ENCODE results near the gene CYP1B1.

DNA sequence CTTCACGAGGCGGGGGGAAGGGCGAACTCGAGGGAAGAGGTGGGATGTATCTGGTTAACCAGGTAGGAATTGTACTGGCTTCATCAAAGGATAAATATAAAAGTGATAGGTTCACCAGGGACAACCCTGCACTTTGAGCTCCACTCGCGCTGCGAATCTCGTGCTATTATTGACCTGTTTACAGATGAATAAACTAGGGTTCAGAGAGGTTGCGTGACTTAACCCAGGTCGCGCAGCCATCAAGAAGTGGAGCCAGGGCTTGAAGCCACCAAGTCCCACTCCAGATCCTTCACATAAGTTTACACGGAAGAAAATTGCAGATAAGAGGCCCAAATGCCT is 1.4 kb upstream of the CYP1B1 start:
- TF ChIP-seq, protein P1, sequence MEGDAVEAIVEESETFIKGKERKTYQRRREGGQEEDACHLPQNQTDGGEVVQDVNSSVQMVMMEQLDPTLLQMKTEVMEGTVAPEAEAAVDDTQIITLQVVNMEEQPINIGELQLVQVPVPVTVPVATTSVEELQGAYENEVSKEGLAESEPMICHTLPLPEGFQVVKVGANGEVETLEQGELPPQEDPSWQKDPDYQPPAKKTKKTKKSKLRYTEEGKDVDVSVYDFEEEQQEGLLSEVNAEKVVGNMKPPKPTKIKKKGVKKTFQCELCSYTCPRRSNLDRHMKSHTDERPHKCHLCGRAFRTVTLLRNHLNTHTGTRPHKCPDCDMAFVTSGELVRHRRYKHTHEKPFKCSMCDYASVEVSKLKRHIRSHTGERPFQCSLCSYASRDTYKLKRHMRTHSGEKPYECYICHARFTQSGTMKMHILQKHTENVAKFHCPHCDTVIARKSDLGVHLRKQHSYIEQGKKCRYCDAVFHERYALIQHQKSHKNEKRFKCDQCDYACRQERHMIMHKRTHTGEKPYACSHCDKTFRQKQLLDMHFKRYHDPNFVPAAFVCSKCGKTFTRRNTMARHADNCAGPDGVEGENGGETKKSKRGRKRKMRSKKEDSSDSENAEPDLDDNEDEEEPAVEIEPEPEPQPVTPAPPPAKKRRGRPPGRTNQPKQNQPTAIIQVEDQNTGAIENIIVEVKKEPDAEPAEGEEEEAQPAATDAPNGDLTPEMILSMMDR (conservative IDR thresholded peaks at IDR 0.05; ENCODE audit: low read depth, low read length) = no peak
- no peak for TF ChIP-seq POLR2A (IDR thresholded peaks at IDR 0.05; ENCODE audit: low read depth, low read length)
- TF ChIP-seq MAZ (IDR thresholded peaks at IDR 0.05; ENCODE audit: borderline replicate concordance, low read depth, low read length) = no peak
- TF ChIP-seq RFX5 (IDR thresholded peaks at IDR 0.05; ENCODE audit: low read depth, low read length) = no peak
- no peak for TF ChIP-seq MXI1 (IDR thresholded peaks at IDR 0.05; ENCODE audit: borderline replicate concordance, low read depth, low read length)
- TF ChIP-seq RCOR1 (IDR thresholded peaks at IDR 0.05; ENCODE audit: insufficient replicate concordance, low read length) = no peak
- no peak for TF ChIP-seq SMC3 (IDR thresholded peaks at IDR 0.05; ENCODE audit: low read depth, low read length)
- no peak for TF ChIP-seq MAFK (IDR thresholded peaks at IDR 0.05; ENCODE audit: low read depth, low read length)
- TF ChIP-seq CEBPB (IDR thresholded peaks at IDR 0.05; ENCODE audit: low read depth, low read length) = no peak

All from IMR-90 (cell line).